ENCODE measurements around the gene HOXD13. TPM values are rescaled to one million over a fixed set of nuclear protein-coding genes. Genes with fewer than 3 reads are reported as not detected.

Gene HOXD13
- total and polyA plus RNA-seq, 2 of the 8 experiments (the other 6 are each of a cell fraction or from before 2014, with no cell fraction given), result not detected

- no peak overlapping the region for H3K9ac ChIP-seq (replicated peaks in 1 of 4; ENCODE audit: extremely low read depth in 1 of 4, low read depth in 3 of 4, low read length in 3 of 4)
- CTCF ChIA-PET (ENCODE audit: partially characterized antibody), result interaction anchor here (0.7 to 2.7 kb wide), 22 partner anchors 9 to 724 kb away, joined by 3 to 15 read pairs (median 3); partner anchors contain the start of gene LNPK
- peaks cover 0 to 15% (median 8%) of the 10 kb centered on the region in 4 experiments; a peak in 6 of 7 replicates for H3K4me1 ChIP-seq (replicated peaks in 1 of 4; ENCODE audit: control insufficient read depth in 3 of 4, insufficient read depth in 4 of 4, low read length in 3 of 4)
- H2BK5ac ChIP-seq (ENCODE audit: low read depth, low read length), result no peak overlapping the region; the same call in 1 of the 2 replicates
- H3K23ac ChIP-seq (ENCODE audit: insufficient read length), result no peak overlapping the region
- DNase-seq (ENCODE audit: low read depth in 1 of 2, low spot score in 2 of 2) (peak in 1 of 2 experiments; percentile 80), FAIRE-seq (peak; percentile 60)
- H2AK5ac ChIP-seq (ENCODE audit: low read depth, low read length), result no peak overlapping the region
- H3K79me2 ChIP-seq (ENCODE audit: control insufficient read depth in 1 of 2, insufficient read depth in 2 of 2, low read length in 2 of 2), result no peaks in the 10 kb centered on the region
- no peak overlapping the region for H2BK120ac ChIP-seq (replicated peaks; ENCODE audit: low read depth, low read length)
- no peak overlapping the region for H4K5ac ChIP-seq (ENCODE audit: insufficient read length, low read depth, low read length)
- H3K79me1 ChIP-seq (ENCODE audit: low read depth, low read length), result no peaks in the 10 kb centered on the region
- H3K9me3 ChIP-seq (ENCODE audit: insufficient read depth in 2 of 2, low read depth in 1 of 2, low read length in 1 of 2), result no peaks in the 10 kb centered on the region; a peak in 1 of 4 replicates
- H2BK12ac ChIP-seq (ENCODE audit: low read depth, low read length), result no peak overlapping the region; the same call in none of the 2 replicates
- peak overlapping the region; percentile 51; the same call in 1 of the 2 replicates for H4K8ac ChIP-seq (ENCODE audit: extremely low read depth, insufficient read depth, low read length)
- H2BK20ac ChIP-seq (ENCODE audit: low read length), result no peak overlapping the region
- WGBS, 2 experiments (ENCODE audit: extremely low coverage in 1 of 2, insufficient coverage in 1 of 2, insufficient read length in 1 of 2, insufficient replicate concordance in 2 of 2, low coverage in 1 of 2, low lambda C conversion rate in 2 of 2, missing lambda C conversion rate in 1 of 2), result 2% methylated on average over 45 of the region's 49 CpGs; no CpG with 5 or more reads in 1 of the 2 experiments
- peaks cover 12 to 40% of the 10 kb centered on the region in 2 experiments for H4K20me1 ChIP-seq (replicated peaks in 1 of 2; ENCODE audit: control insufficient read depth in 1 of 2, insufficient read depth in 2 of 2, low read length in 2 of 2)
- no peak overlapping the region for H2AFZ ChIP-seq (ENCODE audit: low read length)
- H3K4me3 ChIP-seq (ENCODE audit: extremely low read depth in 1 of 4, insufficient read depth in 2 of 4, low read depth in 3 of 4, low read length in 4 of 4), result peak overlapping the region in 3 of 4 experiments; percentile 28 to 55 (median 34); a peak in 5 of 8 replicates
- H3K14ac ChIP-seq (ENCODE audit: insufficient read length), result no peak overlapping the region
- H3K4ac ChIP-seq (replicated peaks; ENCODE audit: insufficient read length, low read depth, low read length), result no peak overlapping the region
- peak overlapping the region; percentile 16 to 67 for H3K4me2 ChIP-seq (ENCODE audit: insufficient read depth in 1 of 2, low read depth in 2 of 2, low read length in 2 of 2)
- H3K18ac ChIP-seq (ENCODE audit: extremely low read depth, low read length), result no peak overlapping the region
- H3K27me3 ChIP-seq (replicated peaks in 1 of 4; ENCODE audit: control insufficient read depth in 3 of 4, extremely low read depth in 1 of 4, insufficient read depth in 3 of 4, low read length in 3 of 4), result peaks cover 94 to 100% (median 99%) of the 10 kb centered on the region in 4 experiments
- POLR2A ChIA-PET (ENCODE audit: partially characterized antibody), result interaction anchor here (1.3 kb wide), 1 partner anchor 67 kb away, joined by 3 read pairs; no protein-coding TSS in a partner anchor
- peaks cover 2% of the 10 kb centered on the region; the same call in 1 of the 2 replicates for H3K23me2 ChIP-seq (ENCODE audit: low read depth, low read length)
- no peak overlapping the region for H3K27ac ChIP-seq (ENCODE audit: low read depth, low read length)
- H3K56ac ChIP-seq (replicated peaks; ENCODE audit: insufficient read length, low read depth, low read length), result no peak overlapping the region
- H4K91ac ChIP-seq (replicated peaks; ENCODE audit: insufficient read length, low read length), result no peak overlapping the region
- H3K36me3 ChIP-seq (ENCODE audit: control insufficient read depth in 2 of 4, insufficient read depth in 4 of 4, low read length in 3 of 4), result peaks cover 0 to 5% (median 0%) of the 10 kb centered on the region in 4 experiments; a peak in 1 of 8 replicates
- no peak overlapping the region for H2BK15ac ChIP-seq (ENCODE audit: low read length)
- TF ChIP-seq MAFK (IDR thresholded peaks at IDR 0.05; ENCODE audit: low read depth, low read length), result no peak
- TF ChIP-seq BRCA1 (IDR thresholded peaks at IDR 0.05; ENCODE audit: low read depth, low read length), result no peak
Observed at GRCh38 chr2:176088048-176088936, 4.2 kb upstream of the HOXD13 start.

Data from H1 (cell line).